Naive thymus-derived CD4-positive, alpha-beta T cell (primary cell): ENCODE data around the gene GAL3ST3. TPM values are rescaled to one million over a fixed set of nuclear protein-coding genes. Genes with fewer than 3 reads are reported as not detected.
A peak's percentile ranks its signal among the peaks of the same experiment; 100 is the strongest.

Source experiments
- ATAC-seq: fragments of 150-1000 bp; cut with Tn5 transposase; 2 replicates; pipeline ENCODE4 v1.10.0; 2021; ENCODE audit warnings: mild to moderate bottlenecking, moderate library complexity
- CTCF ChIA-PET: fragments of 350-600 bp; sonication (Branson Sonifier 250); formaldehyde crosslinking; loops from one replicate; lab custom pipeline; 2021; ENCODE audit warnings: antibody characterized with exemption; lab: Charles Lee
- POLR2A ChIA-PET: fragments of 350-600 bp; sonication (Branson Sonifier 250); formaldehyde crosslinking; loops from one replicate; lab custom pipeline; 2021; ENCODE audit warnings: antibody characterized with exemption, inconsistent platforms; lab: Charles Lee
- DNase-seq, 9 donors: peaks; one replicate each; pipeline versions ENCODE4 v3.0.0 to v3.0.0-alpha.2; 2020 to 2022; ENCODE audit warnings: mixed read lengths in 1 of 9
- H3K27ac ChIP-seq: one replicate; pipeline ENCODE4 v1.7.0; 2013; ENCODE audit warnings: mild to moderate bottlenecking, low read depth, low read length, moderate library complexity
- H3K27me3 ChIP-seq, 2 donors: one replicate each; pipeline ENCODE4 v1.7.0; 2013; ENCODE audit warnings: low read length in 2 of 2, mild to moderate bottlenecking in 2 of 2, moderate library complexity in 2 of 2; ENCODE audit not compliant: control insufficient read depth in 2 of 2, insufficient read depth in 2 of 2
- H3K36me3 ChIP-seq, 3 experiments: 1 replicate in 2 of 3; 2 replicates in 1 of 3; pipeline ENCODE4 v1.7.0; 2013; ENCODE audit warnings: low read length in 3 of 3, mild to moderate bottlenecking in 3 of 3, moderate library complexity in 1 of 3; ENCODE audit not compliant: insufficient read depth in 3 of 3, control insufficient read depth in 2 of 3
- H3K4me1 ChIP-seq, 2 donors: one replicate each; pipeline ENCODE4 v1.7.0; 2013; ENCODE audit warnings: low read length in 2 of 2, mild to moderate bottlenecking in 2 of 2, moderate library complexity in 1 of 2; ENCODE audit not compliant: control insufficient read depth in 2 of 2, insufficient read depth in 2 of 2
- H3K4me3 ChIP-seq: 2 replicates; pipeline ENCODE4 v1.7.0; 2013; ENCODE audit warnings: mild to moderate bottlenecking, low read length
- H3K9me3 ChIP-seq, 3 experiments: 1 replicate in 2 of 3; 2 replicates in 1 of 3; pipeline ENCODE4 v1.7.0; 2013; ENCODE audit warnings: low read length in 3 of 3; ENCODE audit not compliant: control insufficient read depth in 2 of 3
- H3K27ac Mint-ChIP-seq, 9 donors: one replicate each; pipeline ENCODE4 v1.8.0; 2020 to 2022; ENCODE audit warnings: mixed read lengths in 9 of 9, mild to moderate bottlenecking in 8 of 9, moderate library complexity in 5 of 9, inconsistent platforms in 2 of 9
- H3K27me3 Mint-ChIP-seq, 5 donors: one replicate each; pipeline ENCODE4 v1.8.0; 2021 to 2022; ENCODE audit warnings: mixed read lengths in 5 of 5, mild to moderate bottlenecking in 1 of 5
- H3K36me3 Mint-ChIP-seq, 5 donors: one replicate each; pipeline ENCODE4 v1.8.0; 2020 to 2022; ENCODE audit warnings: mixed read lengths in 5 of 5, mild to moderate bottlenecking in 3 of 5, inconsistent platforms in 1 of 5
- H3K4me1 Mint-ChIP-seq, 7 donors: one replicate each; pipeline ENCODE4 v1.8.0; 2020 to 2022; ENCODE audit warnings: mixed read lengths in 7 of 7, mild to moderate bottlenecking in 3 of 7, inconsistent platforms in 1 of 7
- H3K4me3 Mint-ChIP-seq, 10 donors: one replicate each; pipeline ENCODE4 v1.8.0; 2020 to 2022; ENCODE audit warnings: mild to moderate bottlenecking in 10 of 10, mixed read lengths in 10 of 10, moderate library complexity in 6 of 10, inconsistent platforms in 2 of 10
- H3K9me3 Mint-ChIP-seq, 11 donors: one replicate each; pipeline ENCODE4 v1.8.0; 2020 to 2022; ENCODE audit warnings: mixed read lengths in 11 of 11, mild to moderate bottlenecking in 4 of 11, inconsistent platforms in 1 of 11, moderate library complexity in 1 of 11
- intact Hi-C, 2 donors: fragments of 100-400 bp; cut with micrococcal nuclease; formaldehyde crosslinking; loops; one replicate each; pipeline ENCODE4 v1.15.1; 2023
- polyA plus RNA-seq, 2 donors: library from polyadenylated mRNA; unstranded; fragments of 300-500 nt; fragmentation: Illumina TruSeq; gene quantifications; one replicate each; pipeline ENCODE4 v1.2.3, GENCODE V29; 2021
- total RNA-seq, 6 experiments: library from RNA in 5 of 6; stranded (reverse) in 5 of 6; gene quantifications; 1 replicate in 5 of 6; 2 replicates in 1 of 6; pipeline ENCODE4 v1.2.3 and lab custom pipeline; 2021 to 2026

Gene GAL3ST3
- total and polyA plus RNA-seq, 7 experiments from 2014 or later, result not detected

GRCh38 chr11:66072081-66072480, 23.1 kb upstream of the GAL3ST3 start:
- Mint-ChIP-seq H3K27me3 (no peaks in the 10 kb centered on the region), H3K9me3 (peaks cover 0 to 3% (median 0%) of the 10 kb centered on the region in 11 donors), H3K4me3 (peak overlapping the region; percentile 91 to 100 (median 98)), H3K27ac (peak overlapping the region; percentile 61 to 98 (median 95)), H3K4me1 (peaks cover 48 to 75% (median 62%) of the 10 kb centered on the region in 7 donors), H3K36me3 (peaks cover 0 to 46% (median 29%) of the 10 kb centered on the region in 5 donors)
- intact Hi-C loops, result loop anchor here (1.0 to 5.0 kb wide), 2 partner anchors 9 to 545 kb away; partner anchors contain the start of gene RBM14 (in 1 of the 2)
- DNase-seq, result no peak
- peak overlapping the region; percentile 83 for H3K27ac ChIP-seq
- CTCF ChIA-PET, result interaction anchor here (0.7 to 8.7 kb wide), 10 partner anchors 11 to 65 kb away, joined by 3 to 67 read pairs (median 3); no protein-coding TSS in a partner anchor
- H3K4me1 ChIP-seq, result peaks cover 23 to 24% of the 10 kb centered on the region in 2 donors
- H3K4me3 ChIP-seq, result peak overlapping the region; percentile 69
- POLR2A ChIA-PET, result interaction anchor here (0.9 to 8.2 kb wide), 14 partner anchors 10 to 457 kb away, joined by 3 to 139 read pairs (median 6); partner anchors contain the start of genes CCDC85B and SF3B2
- no peaks in the 10 kb centered on the region for H3K9me3 ChIP-seq
- H3K36me3 ChIP-seq, result peaks cover 9 to 36% (median 10%) of the 10 kb centered on the region in 3 experiments
- ATAC-seq, result no peak
- H3K27me3 ChIP-seq, result no peaks in the 10 kb centered on the region

GRCh38 chr11:66071381-66071801, 22.4 kb upstream of the GAL3ST3 start:
- peak in 7 of 9 donors; percentile 37 to 57 (median 49) for DNase-seq
- ChIA-PET POLR2A (interaction anchor here (0.6 to 8.2 kb wide), 18 partner anchors 10 to 1204 kb away, joined by 3 to 139 read pairs (median 5); partner anchors contain the start of genes CCDC85B and SF3B2), CTCF (interaction anchor here (0.7 to 8.7 kb wide), 11 partner anchors 8 to 139 kb away, joined by 3 to 67 read pairs (median 4); no protein-coding TSS in a partner anchor)
- Mint-ChIP-seq H3K36me3 (peaks cover 0 to 44% (median 33%) of the 10 kb centered on the region in 5 donors), H3K27ac (peak overlapping the region; percentile 90 to 98 (median 95)), H3K27me3 (no peaks in the 10 kb centered on the region), H3K9me3 (peaks cover 0 to 3% (median 0%) of the 10 kb centered on the region in 11 donors), H3K4me1 (peaks cover 50 to 75% (median 61%) of the 10 kb centered on the region in 7 donors), H3K4me3 (peak overlapping the region; percentile 91 to 100 (median 98))
- intact Hi-C loops, result loop anchor here (1.0 to 5.0 kb wide), 4 partner anchors 10 to 546 kb away; partner anchors contain the start of gene RBM14 (in 1 of the 2)
- no peak for ATAC-seq
- Histone ChIP-seq H3K27me3 (no peaks in the 10 kb centered on the region), H3K36me3 (peaks cover 10 to 42% (median 13%) of the 10 kb centered on the region in 3 experiments), H3K4me1 (peaks cover 23 to 24% of the 10 kb centered on the region in 2 donors), H3K9me3 (no peaks in the 10 kb centered on the region), H3K27ac (peak overlapping the region; percentile 83), H3K4me3 (peak overlapping the region; percentile 69)

GRCh38 chr11:66070604-66071380, 21.8 kb upstream of the GAL3ST3 start:
- peaks cover 0 to 44% (median 33%) of the 10 kb centered on the region in 5 donors for H3K36me3 Mint-ChIP-seq
- POLR2A ChIA-PET, result interaction anchor here (0.6 to 8.2 kb wide), 21 partner anchors 11 to 1205 kb away, joined by 3 to 139 read pairs (median 4); partner anchors contain the start of genes BANF1, CCDC85B, EIF1AD and SF3B2

GRCh38 chr11:66069715-66070603, 21.0 kb upstream of the GAL3ST3 start, which contains the start of gene PACS1:
PACS1 (plus strand) TSS chr11:66070272; CDS start chr11:66070487, 215 bp downstream.
- POLR2A ChIA-PET, result interaction anchor here (0.6 to 8.2 kb wide), 16 partner anchors 10 to 68 kb away, joined by 3 to 139 read pairs (median 6); partner anchors contain the start of genes BANF1, EIF1AD and SF3B2
- intact Hi-C loops, result loop anchor here (2.0 to 5.0 kb wide), 5 partner anchors 25 to 547 kb away; partner anchors contain the start of genes BANF1 (in 1 of the 2), EIF1AD (in 1 of the 2) and RBM14 (in 1 of the 2)
- peak within 1 kb of the TSS; percentile 90 to 99 (median 97) for H3K27ac Mint-ChIP-seq
- peak; percentile 85 for ATAC-seq
- peaks cover 0 to 4% (median 0%) of the 10 kb centered on the region in 11 donors for H3K9me3 Mint-ChIP-seq
- CTCF ChIA-PET, result interaction anchor here (0.7 to 8.7 kb wide), 13 partner anchors 10 to 189 kb away, joined by 3 to 67 read pairs (median 8); partner anchors contain the start of gene SF3B2
- peak; percentile 64 to 85 (median 70) for DNase-seq
- peak within 1 kb of the TSS; percentile 69 for H3K4me3 ChIP-seq
- H3K27me3 ChIP-seq, result no peaks in the 10 kb centered on the region
- peaks cover 5 to 49% (median 40%) of the 10 kb centered on the region in 5 donors for H3K36me3 Mint-ChIP-seq
- peaks cover 10 to 45% (median 16%) of the 10 kb centered on the region in 3 experiments for H3K36me3 ChIP-seq
- no peaks in the 10 kb centered on the region for H3K27me3 Mint-ChIP-seq
- H3K4me1 Mint-ChIP-seq, result peaks cover 54 to 73% (median 63%) of the 10 kb centered on the region in 7 donors
- H3K27ac ChIP-seq, result peak within 1 kb of the TSS; percentile 84
- H3K4me3 Mint-ChIP-seq, result peak within 1 kb of the TSS; percentile 91 to 100 (median 98)
- no peaks in the 10 kb centered on the region for H3K9me3 ChIP-seq
- peaks cover 23 to 24% of the 10 kb centered on the region in 2 donors for H3K4me1 ChIP-seq

More at GRCh38 chr11:66070604-66071380, 21.8 kb upstream of the GAL3ST3 start:
- Mint-ChIP-seq H3K4me3 (peak overlapping the region; percentile 91 to 100 (median 98)), H3K27me3 (no peaks in the 10 kb centered on the region), H3K4me1 (peaks cover 54 to 73% (median 61%) of the 10 kb centered on the region in 7 donors), H3K27ac (peak overlapping the region; percentile 90 to 98 (median 95)), H3K9me3 (peaks cover 0 to 3% (median 0%) of the 10 kb centered on the region in 11 donors)
- CTCF ChIA-PET, result interaction anchor here (0.7 to 8.7 kb wide), 10 partner anchors 9 to 139 kb away, joined by 3 to 67 read pairs (median 4); no protein-coding TSS in a partner anchor
- H3K9me3 ChIP-seq, result no peaks in the 10 kb centered on the region
- DNase-seq (peak in 5 of 9 donors; percentile 18 to 45 (median 25)), ATAC-seq (peak; percentile 5)
- H3K27ac ChIP-seq, result peak overlapping the region; percentile 83
- H3K4me1 ChIP-seq, result peaks cover 23 to 24% of the 10 kb centered on the region in 2 donors
- intact Hi-C loops, result loop anchor here (1.0 to 5.0 kb wide), 4 partner anchors 11 to 547 kb away; partner anchors contain the start of gene RBM14 (in 1 of the 2)
- H3K27me3 ChIP-seq, result no peaks in the 10 kb centered on the region
- peak overlapping the region; percentile 69 for H3K4me3 ChIP-seq
- H3K36me3 ChIP-seq, result peaks cover 10 to 48% (median 14%) of the 10 kb centered on the region in 3 experiments
